Stimulated activated CD4-positive, alpha-beta T cell treated with anti-CD3 and anti-CD28 coated beads, Interleukin-1b, Interleukin-23, amount 100 ng/mL, for 24 hours (primary cell): Measurements from ENCODE around the gene TMEM129.

Experiments
- DNase-seq, 4 experiments: peaks; one replicate each; pipeline ENCODE4 v3.0.0-alpha.2; 2020; ENCODE audit warnings: low read depth in 4 of 4, low spot score in 1 of 4

The TMEM129 gene

DNA sequence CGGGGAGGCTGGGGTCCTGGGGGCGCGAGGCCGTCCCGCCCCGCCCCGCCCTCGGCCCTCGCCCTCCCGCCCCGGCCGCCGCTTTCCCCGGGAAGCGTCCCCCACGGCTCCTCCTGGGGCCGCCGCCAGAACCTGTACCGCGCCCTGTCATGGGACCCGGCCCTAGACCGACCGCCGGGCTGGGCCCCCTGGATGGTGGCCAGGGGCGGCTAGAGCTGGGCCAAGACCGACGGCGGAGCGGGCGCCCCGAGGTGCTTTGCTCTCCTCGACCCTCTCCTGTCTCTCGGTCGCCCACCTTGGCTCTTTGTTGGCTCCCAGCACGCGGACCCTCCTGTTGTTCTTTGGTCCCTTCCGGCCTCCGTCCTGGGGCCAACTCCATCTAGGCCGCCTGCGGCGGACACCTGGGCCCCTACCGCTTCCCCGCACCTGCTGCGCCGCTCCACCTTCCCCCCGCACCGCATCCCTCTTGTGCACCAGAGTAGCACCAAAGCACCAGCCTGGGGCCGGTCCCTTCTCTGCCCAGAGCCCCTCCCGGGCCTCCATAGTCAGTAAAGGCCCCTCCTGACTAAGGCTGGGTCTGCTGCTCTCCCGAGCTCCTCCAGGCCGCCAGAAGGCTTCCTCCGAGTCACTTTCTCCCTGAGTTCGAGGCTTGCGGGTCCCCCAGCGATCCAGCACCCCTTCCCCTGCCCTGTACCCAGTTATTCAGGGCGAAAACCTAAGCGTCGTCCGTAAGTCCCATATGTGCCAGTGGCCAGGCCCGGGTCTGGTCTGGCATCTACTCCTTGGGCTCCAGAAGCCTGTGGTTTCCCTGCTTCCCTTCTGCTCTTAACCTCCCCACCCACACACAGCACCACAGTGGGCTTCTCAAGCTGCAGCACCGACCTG lies 785 bp upstream of the TMEM129 start:
- DNase-seq: no peak

GRCh38 chr4:1720163-1720983 lies 750 bp downstream of the TMEM129 start:
- DNase-seq: no peak

DNA sequence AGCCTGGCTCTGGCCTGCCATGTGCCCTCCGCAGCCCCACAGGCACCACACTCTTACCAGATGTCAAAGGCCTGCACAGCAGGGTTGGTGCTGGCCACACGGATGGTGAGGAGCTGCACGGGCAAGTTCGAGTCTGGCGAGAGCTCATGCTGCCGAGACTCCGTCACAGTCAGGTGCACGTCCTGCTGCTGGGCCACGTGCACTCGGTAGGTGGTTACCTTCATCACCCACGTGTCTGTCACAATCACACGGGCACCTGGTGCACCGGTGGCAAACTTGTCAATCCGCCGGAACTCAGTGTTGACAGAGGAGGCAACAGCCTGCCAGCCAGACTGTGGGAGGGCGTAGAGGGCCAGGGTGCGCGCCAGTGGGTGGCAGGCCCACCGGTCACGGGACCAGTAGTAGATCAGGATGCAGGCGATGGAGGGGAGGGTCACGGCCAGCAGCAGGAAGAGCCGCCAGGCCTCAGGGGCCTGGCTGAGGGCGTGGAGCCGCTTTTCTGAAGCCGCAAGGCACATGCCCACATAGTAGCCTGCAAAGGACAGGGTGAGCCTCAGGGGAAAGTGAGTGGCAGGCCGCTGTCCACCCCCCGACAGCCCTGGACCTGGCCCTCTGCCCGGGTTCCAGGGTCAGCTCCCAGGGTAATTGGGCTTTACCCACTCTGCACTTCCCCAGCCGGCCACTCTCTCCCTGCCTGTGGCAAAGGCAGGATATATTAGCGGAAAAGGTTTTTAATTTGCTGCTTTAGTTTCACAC lies 2.9 kb downstream of the TMEM129 start:
- no peak for DNase-seq

- no peak for DNase-seq
Measured at GRCh38 chr4:1717129-1718094, 3.7 kb downstream of the TMEM129 start.

GRCh38 chr4:1716065-1716945 lies 4.8 kb downstream of the TMEM129 start:
- no peak for DNase-seq

GRCh38 chr4:1715002-1715758 lies 5.9 kb downstream of the TMEM129 start:
- no peak for DNase-seq

- no peak for DNase-seq
Measured at GRCh38 chr4:1714303-1715001, 6.7 kb downstream of the TMEM129 start.

DNA sequence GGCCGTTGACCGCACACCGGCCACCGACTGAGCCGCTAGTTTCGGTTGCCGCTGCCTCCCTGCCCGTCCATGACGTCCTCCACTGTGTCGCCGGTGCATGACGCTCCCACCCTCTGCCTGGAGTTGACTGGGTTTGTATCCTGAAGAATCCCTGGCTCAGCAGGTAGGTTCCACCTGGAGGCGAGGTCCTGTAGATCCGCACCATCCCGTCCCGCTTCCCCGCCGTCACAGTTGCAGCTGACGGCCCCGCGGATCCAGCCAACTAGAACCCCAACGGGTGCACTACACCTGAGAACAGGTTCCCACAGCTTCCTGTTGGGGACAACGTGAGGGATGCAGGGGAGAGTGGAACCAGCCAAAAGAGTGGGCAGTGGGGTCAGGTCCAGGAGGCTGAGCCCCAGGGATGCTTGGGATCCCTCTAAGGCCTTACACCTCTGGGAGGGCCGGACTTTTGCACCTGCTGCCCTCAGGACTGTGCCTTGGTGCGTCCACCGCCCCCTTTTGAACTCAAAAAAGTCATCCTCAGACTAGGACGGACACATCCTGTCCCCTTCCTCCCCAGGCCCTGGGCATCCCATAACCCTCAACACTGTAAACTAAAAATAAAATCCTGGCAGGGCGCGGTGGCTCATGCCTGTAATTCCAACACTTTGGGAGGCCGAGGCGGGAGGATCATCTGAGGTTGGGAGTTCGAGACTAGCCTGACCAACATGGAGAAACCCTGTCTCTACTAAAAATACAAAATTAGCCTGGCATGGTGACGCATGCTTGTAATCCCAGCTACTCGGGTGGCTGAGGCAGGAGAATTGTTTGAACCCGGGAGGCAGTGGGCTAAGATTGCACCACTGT lies 7.9 kb downstream of the TMEM129 start:
- no peak for DNase-seq

- DNase-seq: peak; percentile 94 to 99 (median 98)
Measured at GRCh38 chr4:1712216-1713002, 8.7 kb downstream of the TMEM129 start, which contains the start of gene SLBP. Gene SLBP (minus strand): TSS chr4:1712319. CDS start chr4:1712188, 131 bp downstream.

GRCh38 chr4:1711571-1712215 lies 9.4 kb downstream of the TMEM129 start:
- peak in 2 of 4 experiments; percentile 24 to 38 for DNase-seq

DNA sequence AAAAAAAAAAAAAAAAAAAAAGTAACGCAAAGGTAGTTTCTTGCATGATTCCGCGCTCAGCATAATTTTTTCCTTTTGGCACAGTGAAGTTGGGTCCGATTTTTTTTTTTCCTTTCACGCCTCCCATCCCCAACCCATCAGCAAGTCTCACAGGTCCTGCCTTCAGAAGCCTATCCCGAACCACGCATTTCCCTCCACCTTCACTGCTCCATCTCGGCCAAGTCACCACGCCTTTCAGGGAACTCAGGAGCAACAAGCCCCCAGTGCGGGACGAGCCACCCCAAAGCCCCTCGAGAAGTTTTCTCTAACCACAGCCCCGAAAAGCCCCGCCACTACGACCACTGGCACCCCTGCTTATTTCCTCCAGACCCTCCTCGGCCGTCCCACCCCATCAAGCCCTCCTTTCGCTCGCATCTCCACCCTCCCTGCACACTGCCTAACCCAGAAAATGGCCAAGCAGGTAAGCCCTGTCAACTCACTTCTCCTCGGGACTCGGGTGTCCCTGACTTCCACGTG lies 10.0 kb downstream of the TMEM129 start:
- DNase-seq: no peak

- DNase-seq: no peak
Measured at GRCh38 chr4:1708581-1708980, 12.5 kb downstream of the TMEM129 start.

- DNase-seq: no peak
Measured at GRCh38 chr4:1706358-1706757, 14.8 kb downstream of the TMEM129 start.

DNA sequence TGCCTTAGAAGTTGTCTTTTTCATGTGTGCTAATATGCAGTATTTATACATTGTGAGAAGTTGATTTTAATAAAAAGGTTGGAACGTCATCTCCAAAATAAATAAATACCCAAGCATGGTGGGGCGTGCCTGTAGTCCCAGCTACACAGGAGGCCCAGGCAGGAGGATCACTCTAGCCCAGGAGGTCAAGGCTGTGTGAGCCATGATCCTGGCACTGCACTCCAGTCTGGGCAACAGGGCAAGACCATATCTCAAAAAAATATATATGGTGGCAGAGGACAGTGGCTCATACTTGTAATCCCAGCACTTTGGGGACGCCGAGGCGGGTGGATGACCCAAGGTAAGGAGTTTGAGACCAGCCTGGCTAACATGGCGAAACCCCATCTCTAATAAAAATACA lies 15.4 kb downstream of the TMEM129 start:
- DNase-seq: no peak

DNA sequence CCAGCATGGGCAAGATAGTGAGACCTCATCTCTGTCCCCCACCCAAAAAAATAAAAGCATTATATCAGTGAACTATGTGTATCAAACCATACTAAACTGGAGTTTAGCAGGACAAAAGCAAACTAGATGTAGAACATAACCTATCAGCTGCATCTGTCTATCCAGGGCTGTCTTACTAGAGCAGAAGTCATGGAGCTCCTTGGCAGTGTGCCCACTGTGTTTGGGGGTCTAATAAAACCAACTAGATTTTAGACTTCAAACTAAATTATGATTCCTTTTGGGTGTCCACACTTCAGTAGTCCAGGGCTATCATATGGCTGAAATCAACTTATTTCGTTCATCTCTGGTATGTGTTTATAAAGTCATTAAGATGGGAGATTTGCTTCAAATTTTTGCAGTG lies 17.3 kb downstream of the TMEM129 start:
- no peak for DNase-seq
